Ascending aorta (tissue), 2 donors: ENCODE results near the gene KIF26B. TPM values are rescaled to one million over a fixed set of nuclear protein-coding genes. Genes with fewer than 3 reads are reported as not detected.

ENCODE experiments used
- DNase-seq, 2 donors: peaks; one replicate each; pipeline ENCODE4 v3.0.0-alpha.2; 2019; ENCODE audit warnings: low spot score in 2 of 2
- H3K27ac ChIP-seq, 2 donors: fragments of 200-600 bp; sonication (generic); one replicate each; pipeline ENCODE4 v1.5.1; 2016 to 2017; ENCODE audit warnings: mild to moderate bottlenecking in 1 of 2
- H3K27me3 ChIP-seq: fragments of 200-600 bp; sonication (generic); one replicate; pipeline ENCODE4 v1.5.1; 2017
- H3K36me3 ChIP-seq, 2 donors: fragments of 200-600 bp; sonication (generic); one replicate each; pipeline ENCODE4 v1.5.1; 2016
- H3K4me1 ChIP-seq, 2 donors: fragments of 200-600 bp; sonication (generic); one replicate each; pipeline ENCODE4 v1.5.1; 2016 to 2017; ENCODE audit warnings: mild to moderate bottlenecking in 1 of 2
- H3K4me3 ChIP-seq, 2 donors: fragments of 200-600 bp; sonication (generic); one replicate each; pipeline ENCODE4 v1.5.1; 2016 to 2017; ENCODE audit warnings: mild to moderate bottlenecking in 1 of 2
- H3K9me3 ChIP-seq, 2 donors: fragments of 200-600 bp; sonication (generic); one replicate each; pipeline ENCODE4 v1.5.1; 2016
- CTCF ChIP-seq, 3 experiments: fragments of 200-600 bp in 2 of 3; fragments of 450-650 bp in 1 of 3; sonication (generic) in 2 of 3; IDR thresholded peaks; one replicate each; pipeline ENCODE4 v1.5.1; 2016 to 2019; ENCODE audit warnings: antibody characterized with exemption in 3 of 3, mild to moderate bottlenecking in 1 of 3, moderate library complexity in 1 of 3
- intact Hi-C: fragments of 100-400 bp; cut with DNase I; formaldehyde crosslinking; loops from one replicate; pipeline ENCODE4 v1.15.1; 2023
- total RNA-seq: library from RNA; depleted of rRNA; stranded (reverse); fragments of >200 nt; gene quantifications from one replicate; pipeline ENCODE4 v1.1.0, GENCODE V29; 2016

The KIF26B gene
- total RNA-seq, 1 donor from 2014 or later = not detected

GRCh38 chr1:245483247-245483646 is 328.5 kb downstream of the KIF26B start:
- H3K9me3 ChIP-seq = no peaks in the 10 kb centered on the region
- DNase-seq = no peak
- no peaks in the 10 kb centered on the region for H3K27me3 ChIP-seq
- no peaks in the 10 kb centered on the region for H3K36me3 ChIP-seq
- intact Hi-C loops = no loop called here
- no peak for TF ChIP-seq CTCF (IDR thresholded peaks at IDR 0.05)
- H3K4me1 ChIP-seq = no peaks in the 10 kb centered on the region
- no peak overlapping the region for H3K4me3 ChIP-seq
- H3K27ac ChIP-seq = no peak overlapping the region

GRCh38 chr1:245484176-245484575 is 329.4 kb downstream of the KIF26B start:
- no peaks in the 10 kb centered on the region for H3K27me3 ChIP-seq
- H3K36me3 ChIP-seq = no peaks in the 10 kb centered on the region
- intact Hi-C loops = no loop called here
- no peak for DNase-seq
- H3K4me3 ChIP-seq = no peak overlapping the region
- H3K27ac ChIP-seq = no peak overlapping the region
- no peak for TF ChIP-seq CTCF (IDR thresholded peaks at IDR 0.05)
- H3K4me1 ChIP-seq = no peaks in the 10 kb centered on the region
- no peaks in the 10 kb centered on the region for H3K9me3 ChIP-seq

- no peak for TF ChIP-seq CTCF (IDR thresholded peaks at IDR 0.05)
- no peaks in the 10 kb centered on the region for H3K4me1 ChIP-seq
- no peaks in the 10 kb centered on the region for H3K36me3 ChIP-seq
- no peaks in the 10 kb centered on the region for H3K9me3 ChIP-seq
- H3K27ac ChIP-seq = no peak overlapping the region
- intact Hi-C loops = no loop called here
- no peak for DNase-seq
- no peak overlapping the region for H3K4me3 ChIP-seq
- no peaks in the 10 kb centered on the region for H3K27me3 ChIP-seq
These were observed 331.2 kb downstream of the KIF26B start for GRCh38 chr1:245485996-245486395.

GRCh38 chr1:245486775-245487470 is 332.1 kb downstream of the KIF26B start:
- no peak for TF ChIP-seq CTCF (IDR thresholded peaks at IDR 0.05)
- Histone ChIP-seq H3K27me3 (no peaks in the 10 kb centered on the region), H3K36me3 (no peaks in the 10 kb centered on the region), H3K4me1 (no peaks in the 10 kb centered on the region), H3K9me3 (no peaks in the 10 kb centered on the region), H3K4me3 (no peak overlapping the region), H3K27ac (no peak overlapping the region)
- no peak for DNase-seq
- intact Hi-C loops = no loop called here

GRCh38 chr1:245488346-245489129 is 333.8 kb downstream of the KIF26B start:
- intact Hi-C loops = no loop called here
- TF ChIP-seq CTCF (IDR thresholded peaks at IDR 0.05) = no peak
- no peak overlapping the region for H3K27ac ChIP-seq
- no peaks in the 10 kb centered on the region for H3K36me3 ChIP-seq
- no peak for DNase-seq
- H3K9me3 ChIP-seq = no peaks in the 10 kb centered on the region
- no peaks in the 10 kb centered on the region for H3K27me3 ChIP-seq
- H3K4me3 ChIP-seq = no peak overlapping the region
- H3K4me1 ChIP-seq = no peaks in the 10 kb centered on the region
